ENCODE measurements around the gene FBLN1. TPM values are rescaled to one million over a fixed set of nuclear protein-coding genes. Genes with fewer than 3 reads are reported as not detected.

Gene FBLN1
- total RNA-seq, 2 donors from 2014 or later: 587 to 972 TPM

DNA sequence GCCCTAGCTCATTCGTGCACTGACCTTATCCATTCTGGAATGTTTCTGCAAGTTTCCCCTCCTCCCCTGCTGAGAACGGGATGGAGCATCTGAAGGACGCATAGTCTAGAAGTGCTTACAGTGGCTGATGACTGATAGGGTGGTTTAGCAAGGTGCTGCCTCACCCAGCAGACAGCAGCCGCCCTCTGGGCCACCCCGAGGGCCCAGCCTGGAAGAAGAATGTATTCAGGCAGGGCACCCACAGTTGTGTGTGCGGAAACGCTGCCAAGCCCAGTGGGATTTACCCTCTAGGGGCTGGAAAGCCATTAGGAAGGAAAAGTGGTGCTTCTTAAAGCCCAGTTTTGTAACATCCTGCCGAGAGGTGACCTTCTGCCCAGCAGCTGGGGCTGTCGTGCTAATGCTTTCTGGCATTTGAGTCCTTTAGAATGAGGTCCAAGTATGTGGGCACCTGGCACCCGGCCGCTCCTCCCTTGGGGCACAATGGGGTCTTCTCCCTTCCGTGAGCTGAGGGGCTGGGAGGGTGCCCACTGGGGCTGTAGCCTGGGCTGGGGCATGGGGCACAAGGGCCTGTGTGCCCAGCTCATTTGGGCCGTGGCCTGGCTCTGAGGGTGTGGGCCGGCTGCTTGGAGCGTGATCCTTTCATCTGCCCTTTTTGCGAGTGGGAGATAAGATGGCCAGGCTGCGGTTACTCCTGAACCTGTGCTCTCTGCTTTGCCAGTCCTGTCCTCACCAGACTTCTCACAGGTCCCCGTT is 14.4 kb downstream of the FBLN1 start:
- no peaks in the 10 kb centered on the region for H3K27me3 ChIP-seq (replicated peaks; ENCODE audit: insufficient read depth)
- ATAC-seq (ENCODE audit: insufficient number of reproducible peaks, low FRiP score, low read depth) (no peak), DNase-seq (ENCODE audit: low spot score) (no peak)
- TF ChIP-seq, protein P1, sequence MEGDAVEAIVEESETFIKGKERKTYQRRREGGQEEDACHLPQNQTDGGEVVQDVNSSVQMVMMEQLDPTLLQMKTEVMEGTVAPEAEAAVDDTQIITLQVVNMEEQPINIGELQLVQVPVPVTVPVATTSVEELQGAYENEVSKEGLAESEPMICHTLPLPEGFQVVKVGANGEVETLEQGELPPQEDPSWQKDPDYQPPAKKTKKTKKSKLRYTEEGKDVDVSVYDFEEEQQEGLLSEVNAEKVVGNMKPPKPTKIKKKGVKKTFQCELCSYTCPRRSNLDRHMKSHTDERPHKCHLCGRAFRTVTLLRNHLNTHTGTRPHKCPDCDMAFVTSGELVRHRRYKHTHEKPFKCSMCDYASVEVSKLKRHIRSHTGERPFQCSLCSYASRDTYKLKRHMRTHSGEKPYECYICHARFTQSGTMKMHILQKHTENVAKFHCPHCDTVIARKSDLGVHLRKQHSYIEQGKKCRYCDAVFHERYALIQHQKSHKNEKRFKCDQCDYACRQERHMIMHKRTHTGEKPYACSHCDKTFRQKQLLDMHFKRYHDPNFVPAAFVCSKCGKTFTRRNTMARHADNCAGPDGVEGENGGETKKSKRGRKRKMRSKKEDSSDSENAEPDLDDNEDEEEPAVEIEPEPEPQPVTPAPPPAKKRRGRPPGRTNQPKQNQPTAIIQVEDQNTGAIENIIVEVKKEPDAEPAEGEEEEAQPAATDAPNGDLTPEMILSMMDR (IDR thresholded peaks at IDR 0.05): no peak
- H3K36me3 ChIP-seq: no peaks in the 10 kb centered on the region
- peaks cover 32 to 64% of the 10 kb centered on the region in 2 donors for H3K4me1 ChIP-seq (ENCODE audit: control insufficient read depth in 1 of 2, low read depth in 2 of 2)
- no peak overlapping the region for H3K4me3 ChIP-seq
- peak overlapping the region; percentile 50 to 54 for H3K27ac ChIP-seq
- no peaks in the 10 kb centered on the region for H3K9me3 ChIP-seq

DNA sequence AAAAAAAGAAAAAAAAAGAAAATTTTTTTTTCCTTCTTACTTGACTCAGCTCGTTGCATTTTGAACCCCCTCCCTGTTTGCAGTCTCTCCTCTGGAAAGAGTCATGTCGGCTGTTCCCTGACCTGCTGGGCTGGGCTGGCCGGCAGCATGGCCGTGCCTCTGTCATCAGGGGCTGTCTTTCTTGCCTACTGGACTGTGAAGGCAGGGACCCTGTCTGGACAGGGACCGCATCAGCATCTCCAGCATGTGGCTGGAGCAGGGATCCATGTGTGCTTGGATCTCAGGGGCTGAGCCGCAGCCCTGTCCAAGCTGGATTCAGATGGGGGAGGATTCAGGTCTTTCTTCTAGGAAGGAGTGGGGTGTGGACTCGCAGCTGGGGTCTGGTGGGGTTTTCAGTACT is 15.5 kb downstream of the FBLN1 start:
- no peaks in the 10 kb centered on the region for H3K27me3 ChIP-seq (replicated peaks; ENCODE audit: insufficient read depth)
- H3K4me3 ChIP-seq: no peak overlapping the region
- no peaks in the 10 kb centered on the region for H3K9me3 ChIP-seq
- peak overlapping the region in 1 of 2 donors; percentile 35 for H3K27ac ChIP-seq
- DNase-seq (ENCODE audit: low spot score) (no peak), ATAC-seq (ENCODE audit: insufficient number of reproducible peaks, low FRiP score, low read depth) (no peak)
- TF ChIP-seq, protein P1 (IDR thresholded peaks at IDR 0.05): no peak
- H3K36me3 ChIP-seq: no peaks in the 10 kb centered on the region
- peaks cover 27 to 55% of the 10 kb centered on the region in 2 donors for H3K4me1 ChIP-seq (ENCODE audit: control insufficient read depth in 1 of 2, low read depth in 2 of 2)

DNA sequence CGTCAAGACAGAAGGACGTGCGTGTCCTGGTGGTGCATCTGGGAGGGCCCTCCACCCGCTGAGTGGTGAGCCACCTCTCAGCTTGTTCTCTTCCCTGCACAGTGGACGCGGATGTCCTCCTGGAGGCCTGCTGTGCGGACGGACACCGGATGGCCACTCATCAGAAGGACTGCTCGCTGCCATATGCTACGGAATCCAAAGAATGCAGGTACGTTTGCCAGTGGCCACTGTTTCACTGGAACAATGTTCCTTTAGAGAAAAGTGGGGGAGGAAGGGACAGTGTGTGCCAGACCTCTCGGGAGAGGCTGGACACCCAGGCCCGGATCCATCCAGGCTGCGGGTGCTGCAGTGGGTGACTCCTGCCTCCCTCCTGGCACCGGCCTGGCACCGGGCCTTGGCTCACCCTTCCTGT is 15.9 kb downstream of the FBLN1 start:
- TF ChIP-seq, protein P1 (IDR thresholded peaks at IDR 0.05): no peak
- no peak for ATAC-seq (ENCODE audit: insufficient number of reproducible peaks, low FRiP score, low read depth)
- no peaks in the 10 kb centered on the region for H3K27me3 ChIP-seq (replicated peaks; ENCODE audit: insufficient read depth)
- no peaks in the 10 kb centered on the region for H3K36me3 ChIP-seq
- H3K4me3 ChIP-seq: no peak overlapping the region
- peak overlapping the region; percentile 14 to 39 for H3K27ac ChIP-seq
- H3K4me1 ChIP-seq (ENCODE audit: control insufficient read depth in 1 of 2, low read depth in 2 of 2): peaks cover 31 to 55% of the 10 kb centered on the region in 2 donors
- DNase-seq (ENCODE audit: low spot score): no peak
- H3K9me3 ChIP-seq: no peaks in the 10 kb centered on the region

DNA sequence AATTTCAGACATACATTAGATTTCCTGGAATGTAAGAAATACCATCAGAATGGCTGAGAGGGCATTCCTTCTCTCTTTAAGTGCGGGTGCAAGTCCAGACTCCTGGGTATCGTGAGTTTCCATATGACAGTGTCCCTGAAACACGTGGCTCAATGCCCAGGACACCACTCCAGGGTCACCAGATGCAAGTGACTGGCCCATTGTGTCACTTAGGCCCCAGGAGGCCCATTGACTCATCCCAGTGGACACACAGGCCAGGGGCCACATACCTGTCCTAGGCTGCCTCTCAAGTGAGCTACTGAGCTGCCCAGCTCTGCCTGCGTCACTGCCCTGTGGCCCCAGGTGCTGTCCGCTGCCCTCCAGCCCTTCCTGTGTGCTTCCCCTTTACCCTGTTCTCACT is 18.5 kb downstream of the FBLN1 start:
- H3K4me1 ChIP-seq (ENCODE audit: control insufficient read depth in 1 of 2, low read depth in 2 of 2): peaks cover 30 to 62% of the 10 kb centered on the region in 2 donors
- TF ChIP-seq, protein P1 (IDR thresholded peaks at IDR 0.05): no peak
- ATAC-seq (ENCODE audit: insufficient number of reproducible peaks, low FRiP score, low read depth) (no peak), DNase-seq (ENCODE audit: low spot score) (no peak)
- H3K4me3 ChIP-seq: no peak overlapping the region
- no peaks in the 10 kb centered on the region for H3K27me3 ChIP-seq (replicated peaks; ENCODE audit: insufficient read depth)
- no peak overlapping the region for H3K27ac ChIP-seq
- no peaks in the 10 kb centered on the region for H3K9me3 ChIP-seq
- no peaks in the 10 kb centered on the region for H3K36me3 ChIP-seq

DNA sequence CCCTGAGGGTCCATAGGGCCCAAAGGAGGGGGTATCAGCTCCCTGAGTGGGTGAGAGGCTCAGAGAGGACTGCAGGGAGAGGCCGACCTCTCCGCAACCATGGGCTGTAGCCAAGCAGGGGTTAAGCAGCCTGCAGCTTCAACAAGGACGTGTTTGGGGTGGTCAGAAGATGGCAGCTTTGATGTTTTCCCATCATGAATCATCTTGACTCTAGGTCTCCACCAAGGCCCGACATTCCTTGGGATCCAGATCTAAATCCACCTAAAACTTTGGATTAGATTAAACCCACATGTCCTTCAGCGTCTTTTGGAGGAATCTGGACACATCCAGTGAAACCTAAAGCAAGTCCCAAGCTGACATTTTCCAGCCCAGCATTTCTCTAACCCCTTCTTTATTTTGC is 19.8 kb downstream of the FBLN1 start:
- Histone ChIP-seq H3K4me3 (no peak overlapping the region), H3K36me3 (no peaks in the 10 kb centered on the region), H3K27ac (no peak overlapping the region), H3K4me1 (ENCODE audit: control insufficient read depth in 1 of 2, low read depth in 2 of 2) (peaks cover 17 to 61% of the 10 kb centered on the region in 2 donors), H3K9me3 (no peaks in the 10 kb centered on the region), H3K27me3 (replicated peaks; ENCODE audit: insufficient read depth) (no peaks in the 10 kb centered on the region)
- ATAC-seq (ENCODE audit: insufficient number of reproducible peaks, low FRiP score, low read depth) (no peak), DNase-seq (ENCODE audit: low spot score) (no peak)
- TF ChIP-seq, protein P1 (IDR thresholded peaks at IDR 0.05): no peak
